Measurements from ENCODE around the gene NLRP1. TPM values are rescaled to one million over a fixed set of nuclear protein-coding genes. Genes with fewer than 3 reads are reported as not detected.

NLRP1 gene
- total and polyA plus RNA-seq, 9 of the 15 experiments (the other 6 are each of a cell fraction or from before 2014, with no cell fraction given) = 4.0 to 69.4 (median 27.7) TPM

DNA sequence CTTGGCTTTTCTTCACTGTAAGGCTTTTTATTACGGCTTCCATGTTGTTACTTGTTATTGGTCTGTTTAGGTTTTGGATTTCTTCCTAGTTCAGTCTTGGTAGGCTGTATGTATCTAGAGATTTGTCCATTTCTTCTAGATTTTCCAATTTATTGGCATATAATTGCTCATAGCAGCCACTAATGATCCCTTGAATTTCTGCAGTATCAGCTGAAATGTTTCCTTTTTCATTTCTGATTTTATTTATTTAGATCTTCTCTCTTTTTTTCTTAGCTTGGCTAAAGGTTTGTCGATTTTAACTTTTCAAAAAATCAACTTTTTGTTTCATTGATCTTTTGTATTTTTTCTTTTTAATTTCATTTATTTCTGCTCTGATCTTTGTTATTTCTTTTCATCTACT lies 18.5 kb downstream of the NLRP1 start (continued):
- no peak for TF ChIP-seq KDM5B (IDR thresholded peaks at IDR 0.05; ENCODE audit: insufficient replicate concordance, low read depth, low read length)
- TF ChIP-seq C11orf30 (IDR thresholded peaks at IDR 0.05; ENCODE audit: low read depth) = peak; percentile 41; the same call in 1 of the 2 replicates
- no peak for TF ChIP-seq GABPB2 (CRISPR knock-in tag; conservative IDR thresholded peaks at IDR 0.05)
- no peak for TF ChIP-seq CBFA2T2 (conservative IDR thresholded peaks at IDR 0.05)
- no peak for TF ChIP-seq HNRNPL (IDR thresholded peaks at IDR 0.05; ENCODE audit: low read depth, low read length)
- TF ChIP-seq, protein P1, sequence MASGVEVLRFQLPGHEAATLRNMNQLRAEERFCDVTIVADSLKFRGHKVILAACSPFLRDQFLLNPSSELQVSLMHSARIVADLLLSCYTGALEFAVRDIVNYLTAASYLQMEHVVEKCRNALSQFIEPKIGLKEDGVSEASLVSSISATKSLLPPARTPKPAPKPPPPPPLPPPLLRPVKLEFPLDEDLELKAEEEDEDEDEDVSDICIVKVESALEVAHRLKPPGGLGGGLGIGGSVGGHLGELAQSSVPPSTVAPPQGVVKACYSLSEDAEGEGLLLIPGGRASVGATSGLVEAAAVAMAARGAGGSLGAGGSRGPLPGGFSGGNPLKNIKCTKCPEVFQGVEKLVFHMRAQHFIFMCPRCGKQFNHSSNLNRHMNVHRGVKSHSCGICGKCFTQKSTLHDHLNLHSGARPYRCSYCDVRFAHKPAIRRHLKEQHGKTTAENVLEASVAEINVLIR (CRISPR knock-in tag; IDR thresholded peaks at IDR 0.05) = no peak
- TF ChIP-seq MAFG (tag; conservative IDR thresholded peaks at IDR 0.05) = no peak
- no peak for TF ChIP-seq STAG1 (CRISPR knock-in tag; IDR thresholded peaks at IDR 0.05; ENCODE audit: borderline replicate concordance)
- no peak for TF ChIP-seq POLR2G (IDR thresholded peaks at IDR 0.05; ENCODE audit: low read depth, low read length)
- TF ChIP-seq, protein P2, sequence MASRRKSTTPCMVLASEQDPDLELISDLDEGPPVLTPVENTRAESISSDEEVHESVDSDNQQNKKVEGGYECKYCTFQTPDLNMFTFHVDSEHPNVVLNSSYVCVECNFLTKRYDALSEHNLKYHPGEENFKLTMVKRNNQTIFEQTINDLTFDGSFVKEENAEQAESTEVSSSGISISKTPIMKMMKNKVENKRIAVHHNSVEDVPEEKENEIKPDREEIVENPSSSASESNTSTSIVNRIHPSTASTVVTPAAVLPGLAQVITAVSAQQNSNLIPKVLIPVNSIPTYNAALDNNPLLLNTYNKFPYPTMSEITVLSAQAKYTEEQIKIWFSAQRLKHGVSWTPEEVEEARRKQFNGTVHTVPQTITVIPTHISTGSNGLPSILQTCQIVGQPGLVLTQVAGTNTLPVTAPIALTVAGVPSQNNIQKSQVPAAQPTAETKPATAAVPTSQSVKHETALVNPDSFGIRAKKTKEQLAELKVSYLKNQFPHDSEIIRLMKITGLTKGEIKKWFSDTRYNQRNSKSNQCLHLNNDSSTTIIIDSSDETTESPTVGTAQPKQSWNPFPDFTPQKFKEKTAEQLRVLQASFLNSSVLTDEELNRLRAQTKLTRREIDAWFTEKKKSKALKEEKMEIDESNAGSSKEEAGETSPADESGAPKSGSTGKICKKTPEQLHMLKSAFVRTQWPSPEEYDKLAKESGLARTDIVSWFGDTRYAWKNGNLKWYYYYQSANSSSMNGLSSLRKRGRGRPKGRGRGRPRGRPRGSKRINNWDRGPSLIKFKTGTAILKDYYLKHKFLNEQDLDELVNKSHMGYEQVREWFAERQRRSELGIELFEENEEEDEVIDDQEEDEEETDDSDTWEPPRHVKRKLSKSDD (conservative IDR thresholded peaks at IDR 0.05; ENCODE audit: low read length) = no peak
- no peak for TF ChIP-seq FOXJ2 (tag; IDR thresholded peaks at IDR 0.05)
- peak; percentile 66 for TF ChIP-seq ZNF316 (IDR thresholded peaks at IDR 0.05)
- no peak for TF ChIP-seq TAF1 (IDR thresholded peaks at IDR 0.05; ENCODE audit: control insufficient read depth, extremely low read depth, insufficient read depth, low read length, severe bottlenecking)

All from K562 (cell line).